Neural progenitor cell (in vitro differentiated cells): ENCODE results near the gene TEKT1.

Source experiments
- EZH2 ChIP-seq: fragments of 200-600 bp; sonication (generic); IDR thresholded peaks from 2 replicates; pipeline ENCODE4 v1.6.1; 2017; ENCODE audit warnings: antibody characterized with exemption, mild to moderate bottlenecking, moderate library complexity
- TF ChIP-seq, protein P1 (sequence below): fragments of 200-600 bp; sonication (generic); IDR thresholded peaks from 2 replicates; pipeline ENCODE4 v1.5.1; 2017; ENCODE audit warnings: antibody characterized with exemption, mild to moderate bottlenecking

- TF ChIP-seq, protein P1, sequence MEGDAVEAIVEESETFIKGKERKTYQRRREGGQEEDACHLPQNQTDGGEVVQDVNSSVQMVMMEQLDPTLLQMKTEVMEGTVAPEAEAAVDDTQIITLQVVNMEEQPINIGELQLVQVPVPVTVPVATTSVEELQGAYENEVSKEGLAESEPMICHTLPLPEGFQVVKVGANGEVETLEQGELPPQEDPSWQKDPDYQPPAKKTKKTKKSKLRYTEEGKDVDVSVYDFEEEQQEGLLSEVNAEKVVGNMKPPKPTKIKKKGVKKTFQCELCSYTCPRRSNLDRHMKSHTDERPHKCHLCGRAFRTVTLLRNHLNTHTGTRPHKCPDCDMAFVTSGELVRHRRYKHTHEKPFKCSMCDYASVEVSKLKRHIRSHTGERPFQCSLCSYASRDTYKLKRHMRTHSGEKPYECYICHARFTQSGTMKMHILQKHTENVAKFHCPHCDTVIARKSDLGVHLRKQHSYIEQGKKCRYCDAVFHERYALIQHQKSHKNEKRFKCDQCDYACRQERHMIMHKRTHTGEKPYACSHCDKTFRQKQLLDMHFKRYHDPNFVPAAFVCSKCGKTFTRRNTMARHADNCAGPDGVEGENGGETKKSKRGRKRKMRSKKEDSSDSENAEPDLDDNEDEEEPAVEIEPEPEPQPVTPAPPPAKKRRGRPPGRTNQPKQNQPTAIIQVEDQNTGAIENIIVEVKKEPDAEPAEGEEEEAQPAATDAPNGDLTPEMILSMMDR, result no peak
- TF ChIP-seq EZH2, result no peak
Measured at GRCh38 chr17:6780001-6780400, 51.5 kb downstream of the TEKT1 start.
